Hepatocyte (in vitro differentiated cells): ENCODE data around the gene SYCE3.

ENCODE experiments used
- CTCF ChIP-seq: fragments of 200-600 bp; sonication (generic); IDR thresholded peaks from 2 replicates; pipeline ENCODE4 v1.5.1; 2016; ENCODE audit warnings: antibody characterized with exemption, mild to moderate bottlenecking; ENCODE audit not compliant: poor library complexity
- EZH2 ChIP-seq: fragments of 200-600 bp; sonication (generic); IDR thresholded peaks from 2 replicates; pipeline ENCODE4 v1.6.1; 2016; ENCODE audit warnings: antibody characterized with exemption, mild to moderate bottlenecking, borderline replicate concordance
- EZH2phosphoT487 ChIP-seq: fragments of 200-600 bp; sonication (generic); IDR thresholded peaks from one replicate; pipeline ENCODE4 v1.6.1; 2018; ENCODE audit warnings: antibody characterized with exemption, mild to moderate bottlenecking, low read depth, moderate library complexity; ENCODE audit not compliant: unreplicated experiment, severe bottlenecking

GRCh38 chr22:50584106-50585096, 21.7 kb upstream of the SYCE3 start:
- TF ChIP-seq CTCF (no peak), EZH2 (no peak), EZH2phosphoT487 (no peak)
